ENCODE data around the gene GTF3C2.

GRCh38 chr2:27303093-27304025, 53.2 kb downstream of the GTF3C2 start:
- TF ChIP-seq RCOR1 (IDR thresholded peaks at IDR 0.05; ENCODE audit: low read depth, low read length) (no peak), EHMT2 (IDR thresholded peaks at IDR 0.05; ENCODE audit: low read depth) (no peak)

Measured in A549 (cell line).